PFSK-1 (cell line): ENCODE data around the gene SCNN1G.

ENCODE experiments used
- FOXP2 ChIP-seq: optimal IDR thresholded peaks from 2 replicates; pipeline ENCODE3; 2011; ENCODE audit warnings: borderline replicate concordance, control low read depth, inconsistent platforms; ENCODE audit not compliant: insufficient read depth; ENCODE audit errors: extremely low read length, extremely low read depth
- POLR2AphosphoS5 ChIP-seq: IDR thresholded peaks from 2 replicates; pipeline ENCODE4 v1.6.1; 2012; ENCODE audit warnings: low read depth, mild to moderate bottlenecking, control low read depth, low read length, moderate library complexity
- REST ChIP-seq, 2 experiments: IDR thresholded peaks; 2 replicates each; pipeline versions ENCODE4 v1.6.1 to v1.8.0; 2011 to 2012; ENCODE audit warnings: low read depth in 2 of 2, low read length in 2 of 2, control low read depth in 1 of 2, inconsistent platforms in 1 of 2, mild to moderate bottlenecking in 1 of 2, moderate library complexity in 1 of 2; ENCODE audit not compliant: insufficient read depth in 1 of 2
- SIN3A ChIP-seq: IDR thresholded peaks from 2 replicates; pipeline ENCODE4 v1.6.1; 2012; ENCODE audit warnings: mild to moderate bottlenecking, low read length, moderate library complexity, borderline replicate concordance; ENCODE audit not compliant: insufficient read depth
- TAF1 ChIP-seq: IDR thresholded peaks from 2 replicates; pipeline ENCODE4 v1.6.1; 2012; ENCODE audit warnings: low read length, control low read depth, borderline replicate concordance; ENCODE audit not compliant: insufficient read depth

Gene SCNN1G

GRCh38 chr16:23160082-23160481 lies 22.5 kb upstream of the SCNN1G start:
- no peak for TF ChIP-seq TAF1
- TF ChIP-seq REST (IDR thresholded peaks at IDR 0.05; ENCODE audit: insufficient read depth in 1 of 2, low read depth in 2 of 2, low read length in 2 of 2), result no peak
- no peak for TF ChIP-seq SIN3A
- no peak for TF ChIP-seq FOXP2
- TF ChIP-seq POLR2AphosphoS5, result no peak

- no peak for TF ChIP-seq TAF1
- TF ChIP-seq SIN3A, result no peak
- no peak for TF ChIP-seq POLR2AphosphoS5
- TF ChIP-seq REST (IDR thresholded peaks at IDR 0.05; ENCODE audit: insufficient read depth in 1 of 2, low read depth in 2 of 2, low read length in 2 of 2), result no peak
- TF ChIP-seq FOXP2, result no peak
These were observed 22.0 kb upstream of the SCNN1G start for GRCh38 chr16:23160574-23160973.

- TF ChIP-seq SIN3A (no peak), POLR2AphosphoS5 (no peak), FOXP2 (no peak), TAF1 (no peak), REST (IDR thresholded peaks at IDR 0.05; ENCODE audit: insufficient read depth in 1 of 2, low read depth in 2 of 2, low read length in 2 of 2) (no peak)
These were observed 18.6 kb upstream of the SCNN1G start for GRCh38 chr16:23163921-23164320.

- TF ChIP-seq FOXP2 (no peak), SIN3A (no peak), REST (IDR thresholded peaks at IDR 0.05; ENCODE audit: insufficient read depth in 1 of 2, low read depth in 2 of 2, low read length in 2 of 2) (no peak), POLR2AphosphoS5 (no peak), TAF1 (no peak)
These were observed 17.8 kb upstream of the SCNN1G start for GRCh38 chr16:23164736-23165135.

- TF ChIP-seq TAF1, result no peak
- no peak for TF ChIP-seq POLR2AphosphoS5
- no peak for TF ChIP-seq FOXP2
- no peak for TF ChIP-seq REST (IDR thresholded peaks at IDR 0.05; ENCODE audit: insufficient read depth in 1 of 2, low read depth in 2 of 2, low read length in 2 of 2)
- TF ChIP-seq SIN3A, result no peak
These were observed 10.0 kb upstream of the SCNN1G start for GRCh38 chr16:23172583-23172982.
